Measurements from ENCODE around the gene CAPN5. TPM values are rescaled to one million over a fixed set of nuclear protein-coding genes. Genes with fewer than 3 reads are reported as not detected.
A peak's percentile ranks its signal among the peaks of the same experiment; 100 is the strongest.

The CAPN5 gene
- total RNA-seq, 4 donors from 2014 or later: 4.0 to 11.3 (median 6.0) TPM

GRCh38 chr11:77031599-77031998 lies 35.2 kb upstream of the CAPN5 start:
- peaks cover 0 to 30% (median 8%) of the 10 kb centered on the region in 4 donors for H3K27me3 ChIP-seq
- peak; percentile 31 for DNase-seq (ENCODE audit: extremely low spot score)
- no peaks in the 10 kb centered on the region for H3K9me3 ChIP-seq
- no peaks in the 10 kb centered on the region for H3K36me3 ChIP-seq
- no peaks in the 10 kb centered on the region for H3K4me1 ChIP-seq
- 83% methylated on average over 3 of the region's 3 CpGs for WGBS
- no peak overlapping the region for H3K27ac ChIP-seq (replicated peaks in 1 of 4)
- TF ChIP-seq CTCF (IDR thresholded peaks at IDR 0.05) (no peak), POLR2A (IDR thresholded peaks at IDR 0.05; ENCODE audit: low read depth) (no peak), POLR2AphosphoS5 (IDR thresholded peaks at IDR 0.05) (no peak), EP300 (IDR thresholded peaks at IDR 0.05) (no peak)
- intact Hi-C loops (cut with DNase I): no loop called here
- H3K4me3 ChIP-seq: no peak overlapping the region

GRCh38 chr11:77035039-77035438 lies 31.7 kb upstream of the CAPN5 start:
- H3K27me3 ChIP-seq: peaks cover 0 to 51% (median 15%) of the 10 kb centered on the region in 4 donors
- WGBS: 87% methylated on average over 2 of the region's 2 CpGs
- H3K4me1 ChIP-seq: peaks cover 6 to 10% (median 8%) of the 10 kb centered on the region in 4 donors
- H3K36me3 ChIP-seq: no peaks in the 10 kb centered on the region
- peak; percentile 26 for DNase-seq (ENCODE audit: extremely low spot score)
- no peak overlapping the region for H3K27ac ChIP-seq (replicated peaks in 1 of 4)
- H3K4me3 ChIP-seq: no peak overlapping the region
- intact Hi-C loops (cut with DNase I): no loop called here
- TF ChIP-seq CTCF (IDR thresholded peaks at IDR 0.05): no peak
- no peak for TF ChIP-seq EP300 (IDR thresholded peaks at IDR 0.05)
- no peak for TF ChIP-seq POLR2AphosphoS5 (IDR thresholded peaks at IDR 0.05)
- TF ChIP-seq POLR2A (IDR thresholded peaks at IDR 0.05; ENCODE audit: low read depth): no peak
- H3K9me3 ChIP-seq: no peaks in the 10 kb centered on the region

- H3K27ac ChIP-seq (replicated peaks in 1 of 4): no peak overlapping the region
- peak; percentile 53 for DNase-seq (ENCODE audit: extremely low spot score)
- TF ChIP-seq POLR2AphosphoS5 (IDR thresholded peaks at IDR 0.05) (no peak), EP300 (IDR thresholded peaks at IDR 0.05) (no peak), CTCF (IDR thresholded peaks at IDR 0.05) (no peak), POLR2A (IDR thresholded peaks at IDR 0.05; ENCODE audit: low read depth) (no peak)
- intact Hi-C loops (cut with DNase I): no loop called here
- H3K27me3 ChIP-seq: peaks cover 0 to 51% (median 19%) of the 10 kb centered on the region in 4 donors
- 51% methylated on average over 5 of the region's 5 CpGs for WGBS
- no peak overlapping the region for H3K4me3 ChIP-seq
- H3K36me3 ChIP-seq: no peaks in the 10 kb centered on the region
- peaks cover 7 to 14% (median 12%) of the 10 kb centered on the region in 4 donors for H3K4me1 ChIP-seq
- H3K9me3 ChIP-seq: no peaks in the 10 kb centered on the region
These were observed 31.2 kb upstream of the CAPN5 start for GRCh38 chr11:77035580-77035979.

- intact Hi-C loops (cut with DNase I): no loop called here
- no peak overlapping the region for H3K4me3 ChIP-seq
- H3K36me3 ChIP-seq: no peaks in the 10 kb centered on the region
- peaks cover 7 to 14% (median 12%) of the 10 kb centered on the region in 4 donors for H3K4me1 ChIP-seq
- peaks cover 0 to 51% (median 19%) of the 10 kb centered on the region in 4 donors for H3K27me3 ChIP-seq
- H3K27ac ChIP-seq (replicated peaks in 1 of 4): no peak overlapping the region
- DNase-seq (ENCODE audit: extremely low spot score): no peak
- H3K9me3 ChIP-seq: no peaks in the 10 kb centered on the region
- no peak for TF ChIP-seq POLR2A (IDR thresholded peaks at IDR 0.05; ENCODE audit: low read depth)
- TF ChIP-seq CTCF (IDR thresholded peaks at IDR 0.05): no peak
- WGBS: 76% methylated on average over 5 of the region's 5 CpGs
These were observed 30.4 kb upstream of the CAPN5 start for GRCh38 chr11:77036398-77036797.

GRCh38 chr11:77037057-77037456 lies 29.7 kb upstream of the CAPN5 start:
- peak; percentile 75 for DNase-seq (ENCODE audit: extremely low spot score)
- intact Hi-C loops (cut with DNase I): no loop called here
- peaks cover 7 to 14% (median 12%) of the 10 kb centered on the region in 4 donors for H3K4me1 ChIP-seq
- 86% methylated on average over 10 of the region's 10 CpGs for WGBS
- no peak overlapping the region for H3K27ac ChIP-seq (replicated peaks in 1 of 4)
- no peak for TF ChIP-seq POLR2AphosphoS5 (IDR thresholded peaks at IDR 0.05)
- no peak for TF ChIP-seq POLR2A (IDR thresholded peaks at IDR 0.05; ENCODE audit: low read depth)
- no peak for TF ChIP-seq EP300 (IDR thresholded peaks at IDR 0.05)
- TF ChIP-seq CTCF (IDR thresholded peaks at IDR 0.05): no peak
- no peaks in the 10 kb centered on the region for H3K36me3 ChIP-seq
- H3K4me3 ChIP-seq: no peak overlapping the region
- no peaks in the 10 kb centered on the region for H3K9me3 ChIP-seq
- peaks cover 0 to 51% (median 18%) of the 10 kb centered on the region in 4 donors for H3K27me3 ChIP-seq
